COR-L47 (cell line): ENCODE results near the gene L3MBTL4.
"Not testable (repeated sequence)": the region's sequence is repeated elsewhere in the genome, so short reads cannot be mapped to it uniquely, and the experiment has no call there.

Source experiments
- DNase-seq: peaks from one replicate; lab custom pipeline; 2025; lab: John Stamatoyannopoulos, UW

Gene L3MBTL4

DNA sequence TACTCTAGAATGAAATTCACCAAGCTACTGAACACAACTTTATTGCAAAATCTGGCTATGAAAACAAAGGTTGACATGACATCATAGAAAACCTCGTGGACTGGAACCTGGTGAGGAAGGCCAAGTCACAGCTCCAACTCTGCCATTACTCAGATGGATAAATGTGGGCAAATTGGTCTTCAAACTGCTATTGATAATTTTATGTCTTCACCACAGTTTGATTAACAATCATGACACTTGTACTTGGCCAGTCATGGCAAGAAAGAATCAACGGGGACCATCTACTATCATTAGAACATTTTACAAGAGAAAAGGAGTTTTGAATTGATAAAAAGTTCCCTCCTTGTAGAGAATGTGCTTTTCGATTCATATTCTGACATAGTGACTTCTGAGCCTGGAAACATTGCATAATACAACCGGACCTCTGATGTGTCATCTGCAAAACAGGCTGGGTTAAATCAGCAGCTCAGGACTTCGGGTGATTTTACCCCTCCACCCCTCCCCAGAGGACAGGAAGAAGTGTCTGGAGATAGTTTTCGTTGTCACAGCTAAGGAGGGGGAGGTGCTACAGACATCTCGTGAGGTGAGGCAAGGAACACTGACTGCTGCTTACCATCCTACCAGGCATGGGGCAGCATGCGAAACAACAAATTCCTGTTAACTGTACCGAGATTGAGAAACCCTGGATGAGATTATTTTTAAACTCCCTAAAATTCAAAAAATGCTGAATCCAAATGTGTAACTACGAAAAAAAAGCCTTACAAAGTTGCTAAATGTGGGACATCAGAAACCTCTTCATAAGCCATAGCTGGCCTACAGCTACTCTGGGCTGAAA, 8.4 kb downstream of the L3MBTL4 start:
- DNase-seq = no peak

DNA sequence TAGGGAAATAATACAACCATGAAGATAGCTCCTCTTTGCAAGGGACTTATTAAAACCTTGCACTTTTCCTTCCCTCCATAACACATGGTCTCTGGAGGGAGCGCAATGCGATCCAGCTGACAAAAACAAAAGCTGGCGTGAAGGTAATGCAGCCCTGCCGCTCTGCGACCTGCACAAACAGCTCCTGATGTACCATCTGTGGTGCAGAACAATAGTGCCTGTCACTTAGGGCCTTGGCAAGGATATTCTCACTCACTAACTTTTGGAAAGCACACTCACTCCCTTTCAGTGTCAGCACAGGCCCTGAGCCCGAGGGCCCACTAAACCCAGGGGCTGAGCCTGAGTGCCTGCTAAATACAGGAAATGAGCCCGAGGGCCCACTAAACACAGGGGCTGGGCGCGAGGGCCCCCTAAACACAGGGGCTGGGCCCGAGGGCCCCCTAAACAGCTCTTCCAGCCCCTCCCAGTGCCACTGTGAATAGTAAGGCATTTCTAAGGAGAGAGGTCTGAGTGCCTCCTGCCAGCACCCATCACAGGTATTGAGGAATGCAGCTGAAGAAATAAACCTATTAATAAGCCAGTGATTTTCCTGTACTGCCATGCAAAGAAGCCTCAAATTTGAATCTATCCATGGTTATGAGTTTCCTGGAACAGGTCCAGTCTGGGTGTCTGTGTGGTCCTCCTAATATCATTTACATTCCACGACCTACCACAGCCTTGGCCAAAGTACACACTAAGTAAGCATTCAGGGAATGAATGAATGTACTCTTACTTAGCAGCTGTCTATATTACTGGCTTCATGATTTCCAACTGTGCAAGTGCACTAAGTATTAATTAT, 9.3 kb downstream of the L3MBTL4 start:
- peak; percentile 28 for DNase-seq

DNA sequence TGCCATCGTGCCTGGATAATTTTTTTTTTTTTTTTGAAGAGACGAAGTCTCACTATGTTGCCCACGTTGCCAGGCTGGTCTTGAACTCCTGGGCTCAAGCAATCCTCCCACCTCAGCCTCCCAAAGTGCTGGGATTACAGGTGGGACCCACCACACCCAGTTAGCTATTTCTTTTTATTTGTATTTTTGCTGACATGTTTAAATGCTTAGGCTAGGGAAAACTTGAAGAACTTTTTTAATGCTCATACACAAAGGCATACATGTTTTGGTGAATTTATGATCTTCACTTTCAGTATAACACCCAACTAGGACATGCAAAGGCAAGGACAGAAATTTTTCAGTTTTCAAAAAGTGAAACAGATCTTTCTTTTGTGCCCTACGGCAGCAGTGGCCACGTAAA, 9.9 kb downstream of the L3MBTL4 start:
- no peak for DNase-seq

DNA sequence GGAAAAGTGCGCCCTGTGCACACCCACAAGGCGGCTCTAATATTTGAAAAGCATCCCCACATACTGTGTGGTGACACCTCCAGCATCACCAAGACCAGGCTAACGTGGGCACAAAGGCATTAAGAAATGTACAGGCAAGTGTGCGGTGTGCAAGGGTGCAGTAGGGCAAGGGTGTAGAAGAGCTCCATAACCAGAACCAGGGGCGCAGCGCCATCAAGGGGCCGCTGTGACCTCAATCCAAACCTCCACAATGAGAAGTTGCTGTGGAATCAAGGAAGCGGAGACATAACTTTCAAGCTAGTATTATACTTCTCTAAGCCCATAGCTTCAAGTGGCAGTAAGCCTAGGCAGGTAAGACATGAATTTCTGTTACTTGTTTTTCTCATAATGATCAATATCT, 13.0 kb downstream of the L3MBTL4 start:
- no peak for DNase-seq

DNA sequence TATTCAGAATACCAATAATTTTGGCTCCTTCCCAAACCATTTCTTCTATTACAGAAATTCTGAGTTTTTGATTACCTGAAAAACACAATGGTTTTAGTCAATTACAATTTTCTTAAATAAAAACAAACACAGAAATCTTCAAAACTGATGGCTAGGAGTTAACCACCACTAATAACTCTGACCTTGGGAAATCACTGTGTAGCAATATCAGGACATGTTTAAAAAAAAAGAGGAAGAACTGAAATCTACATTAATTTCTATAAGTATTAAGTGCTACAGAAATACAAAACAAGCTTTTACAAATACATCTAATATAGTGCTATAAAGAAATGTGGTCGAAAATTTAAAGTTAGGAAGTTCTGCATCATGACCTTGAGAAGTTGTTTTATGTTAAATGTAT, 14.9 kb downstream of the L3MBTL4 start:
- no peak for DNase-seq

DNA sequence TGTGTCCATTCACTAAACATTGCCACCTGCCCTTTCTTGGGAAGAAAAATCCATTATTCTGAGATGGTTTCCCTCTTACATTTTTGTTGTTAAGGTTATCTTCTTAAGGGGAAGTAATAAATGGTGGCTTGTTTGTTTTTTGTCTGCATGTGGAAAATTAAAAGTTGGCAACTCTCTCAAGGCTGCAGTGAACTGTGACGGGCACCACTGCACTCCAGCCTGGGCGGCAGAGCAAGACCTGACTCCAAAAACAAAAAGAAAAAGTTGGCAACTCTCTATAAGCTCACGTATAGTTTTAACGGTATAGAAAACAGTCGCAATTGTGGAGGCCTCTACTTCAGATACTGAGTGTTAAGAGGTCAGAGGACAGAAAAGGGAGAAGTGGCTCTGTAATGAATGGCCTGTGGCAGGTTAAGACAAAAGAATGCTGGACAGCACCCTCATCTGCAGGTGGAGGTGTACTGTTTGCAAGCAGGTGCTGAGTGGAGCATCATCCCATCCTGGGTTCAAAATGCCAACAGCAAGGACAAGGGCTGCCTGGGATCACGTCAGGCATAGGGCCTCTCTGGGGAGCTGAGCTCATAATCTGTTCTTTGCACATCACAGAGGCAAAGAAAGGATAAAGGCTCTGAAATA, 16.7 kb downstream of the L3MBTL4 start:
- no peak for DNase-seq

DNA sequence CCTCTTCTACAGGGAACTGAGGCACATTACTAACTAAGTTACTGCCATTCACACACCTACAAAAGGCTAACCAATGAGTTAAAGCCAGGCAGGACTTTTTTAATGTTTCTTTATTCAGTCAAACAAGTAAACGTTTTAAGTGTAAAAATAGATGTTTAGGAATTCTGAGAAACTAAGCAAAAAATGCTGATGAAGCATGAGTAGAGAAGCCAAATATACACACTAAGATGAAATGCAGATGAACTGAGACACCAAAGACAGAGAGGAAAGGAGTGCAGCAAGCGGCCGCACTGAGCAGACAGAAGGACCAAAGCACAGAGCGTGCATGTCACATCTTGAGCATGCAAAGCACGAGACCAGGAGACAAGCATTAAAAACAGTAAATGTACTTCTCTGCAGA, 17.9 kb downstream of the L3MBTL4 start:
- DNase-seq = no peak

DNA sequence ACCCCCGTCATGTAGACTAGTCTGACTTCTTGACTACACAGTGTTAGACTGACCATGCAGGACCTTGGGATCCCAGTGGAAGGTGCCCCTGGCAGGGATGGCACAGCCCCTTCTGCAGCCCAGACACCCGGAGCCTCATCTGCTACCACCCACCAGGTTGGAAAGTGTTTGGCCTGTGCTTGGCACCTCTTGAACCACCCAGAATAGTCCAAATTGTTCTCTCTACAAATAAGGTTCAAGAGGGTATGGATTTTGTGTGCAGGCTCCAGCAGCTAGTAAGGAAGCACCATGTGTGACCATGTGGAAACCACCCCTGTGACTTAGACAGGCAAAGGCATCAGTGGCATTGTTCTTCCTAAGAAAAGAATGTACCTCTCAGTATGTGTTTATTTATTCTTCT, 18.4 kb downstream of the L3MBTL4 start:
- no peak for DNase-seq

DNA sequence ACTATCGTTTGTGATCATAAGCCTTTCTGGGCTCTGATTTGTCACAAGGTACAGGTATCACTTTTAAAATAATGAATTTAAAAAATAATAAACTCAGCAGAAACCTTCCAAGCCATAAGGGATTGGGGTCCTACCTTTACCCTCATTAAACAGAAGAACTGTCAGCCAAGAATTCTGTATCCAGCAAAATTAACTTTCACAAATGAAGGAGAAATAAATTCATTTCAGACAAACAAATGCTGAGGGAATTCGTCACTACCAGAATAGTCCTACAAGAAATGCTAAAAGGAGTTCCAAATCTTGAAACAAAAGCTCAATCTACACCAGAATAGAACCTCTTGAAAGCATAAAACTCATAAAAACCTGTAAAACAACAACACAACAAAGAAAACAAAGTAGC, 25.7 kb downstream of the L3MBTL4 start:
- DNase-seq = no peak

DNA sequence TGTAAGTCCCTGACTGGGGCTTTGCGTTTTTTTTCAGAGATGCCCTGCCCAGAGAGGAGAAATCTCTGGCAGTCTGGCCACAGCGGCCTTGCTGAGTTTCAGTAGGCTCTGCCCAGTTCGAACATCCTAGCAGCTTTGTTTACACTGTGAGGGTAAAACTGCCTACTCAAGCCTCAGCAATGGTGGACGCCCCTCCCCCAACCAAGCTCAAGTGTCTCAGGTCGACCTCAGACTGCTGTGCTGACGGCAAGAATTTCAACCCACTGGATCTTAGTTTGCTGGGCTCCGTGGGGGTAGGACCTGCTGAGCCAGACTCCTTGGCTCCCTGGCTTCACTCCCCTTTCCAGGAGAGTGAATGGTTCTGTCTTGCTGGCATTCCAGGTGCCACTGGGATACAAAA, 31.7 kb downstream of the L3MBTL4 start:
- DNase-seq = no peak

DNA sequence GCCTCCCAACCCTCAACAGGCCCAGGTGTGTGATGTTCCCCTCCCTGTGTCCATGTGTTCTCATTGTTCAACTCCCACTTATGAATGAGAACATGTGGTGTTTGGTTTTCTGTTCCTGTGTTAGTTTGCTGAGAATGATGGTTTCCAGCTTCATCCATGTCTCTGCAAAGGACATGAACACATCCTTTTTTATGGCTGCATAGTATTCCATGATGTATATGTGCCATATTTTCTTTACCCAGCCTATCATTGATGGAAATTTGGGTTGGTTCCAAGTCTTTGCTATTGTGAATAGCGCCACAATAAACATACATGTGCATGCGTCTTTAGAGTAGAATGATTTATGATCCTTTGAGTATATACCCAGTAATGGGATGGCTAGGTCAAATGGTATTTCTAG, 37.2 kb downstream of the L3MBTL4 start:
- not testable (repeated sequence) for DNase-seq

DNA sequence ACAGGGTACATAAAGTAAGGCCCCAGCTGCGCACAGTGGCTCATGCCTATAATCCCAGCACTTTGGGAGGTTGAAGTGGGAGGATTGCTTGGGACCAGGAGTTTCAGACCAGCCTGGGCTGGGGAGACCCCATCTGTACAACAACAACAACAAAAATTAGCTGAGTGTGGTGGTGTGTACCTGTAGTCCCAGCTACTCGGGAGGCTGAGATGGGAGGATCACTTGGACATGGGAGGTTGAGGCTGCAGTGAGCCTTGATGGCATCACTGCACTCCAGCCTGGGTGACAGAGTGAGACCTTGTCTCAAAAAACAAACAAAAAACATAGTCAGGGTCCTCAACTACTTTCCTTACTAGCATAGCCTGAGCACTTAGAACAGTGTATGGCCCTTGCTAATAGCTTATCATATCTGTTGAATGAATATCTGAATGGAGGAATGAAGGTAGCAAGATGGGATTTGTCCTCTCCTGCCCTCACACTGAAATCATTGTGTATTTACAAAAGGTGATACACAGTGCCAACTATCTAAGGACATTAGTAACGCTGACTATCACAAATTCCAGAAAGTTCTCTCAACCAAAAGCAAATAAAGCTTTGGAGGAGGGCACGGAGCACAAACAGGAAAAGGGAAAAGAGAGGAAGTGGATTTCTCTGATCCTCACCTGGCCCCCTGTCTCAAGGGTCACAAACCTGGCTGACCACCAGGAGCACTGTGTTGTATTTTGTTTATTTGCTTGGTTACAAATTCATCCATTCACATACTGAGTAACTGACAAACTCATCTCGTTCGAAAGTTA, 38.1 kb downstream of the L3MBTL4 start:
- no peak for DNase-seq

DNA sequence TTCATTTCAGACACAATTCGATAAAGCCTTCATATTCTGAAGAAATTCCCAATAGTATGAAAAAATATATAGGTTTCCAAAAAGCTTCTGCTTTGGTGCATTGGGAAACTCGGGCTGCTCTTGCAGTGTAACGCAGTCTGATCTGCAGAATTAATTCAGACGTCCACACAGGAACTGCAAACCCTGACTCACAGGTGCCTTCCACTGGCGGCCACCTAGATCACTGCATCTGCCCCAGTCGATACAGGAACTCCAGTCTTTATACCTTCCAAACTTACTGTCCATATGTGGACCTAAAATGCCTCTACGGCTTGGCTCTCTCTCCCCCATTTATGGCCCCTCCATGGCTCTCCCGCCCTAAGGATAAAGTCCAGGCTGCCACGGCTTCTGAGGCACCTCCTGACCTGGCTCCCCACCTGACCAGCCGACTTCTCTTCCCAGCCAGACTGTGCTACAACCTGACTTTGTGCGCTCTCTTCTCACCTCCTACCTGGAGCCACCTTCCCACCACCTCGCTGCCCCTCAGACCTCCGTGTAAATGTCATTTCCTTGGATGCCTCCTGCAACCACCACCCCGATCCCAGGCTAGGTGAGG, 39.7 kb downstream of the L3MBTL4 start:
- no peak for DNase-seq

DNA sequence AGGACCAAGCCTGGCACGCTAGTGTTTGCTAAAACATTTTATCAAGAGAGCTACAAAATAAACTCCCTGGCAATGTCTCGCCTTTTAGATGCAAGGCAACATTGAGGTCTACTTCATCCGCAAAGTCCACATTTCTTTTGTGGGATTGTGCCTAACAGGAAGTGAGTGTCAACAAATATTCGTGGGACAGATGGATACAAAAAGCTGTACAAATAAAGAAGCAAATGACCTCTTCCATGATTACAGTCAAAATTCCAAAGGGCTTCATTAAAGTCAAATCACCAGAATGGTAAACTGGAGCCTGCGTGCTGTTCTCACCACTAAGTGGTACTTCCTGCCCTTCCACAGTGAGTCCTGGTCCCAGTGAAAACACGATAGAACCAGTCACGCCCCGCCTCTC, 40.4 kb downstream of the L3MBTL4 start:
- DNase-seq = peak; percentile 20

DNA sequence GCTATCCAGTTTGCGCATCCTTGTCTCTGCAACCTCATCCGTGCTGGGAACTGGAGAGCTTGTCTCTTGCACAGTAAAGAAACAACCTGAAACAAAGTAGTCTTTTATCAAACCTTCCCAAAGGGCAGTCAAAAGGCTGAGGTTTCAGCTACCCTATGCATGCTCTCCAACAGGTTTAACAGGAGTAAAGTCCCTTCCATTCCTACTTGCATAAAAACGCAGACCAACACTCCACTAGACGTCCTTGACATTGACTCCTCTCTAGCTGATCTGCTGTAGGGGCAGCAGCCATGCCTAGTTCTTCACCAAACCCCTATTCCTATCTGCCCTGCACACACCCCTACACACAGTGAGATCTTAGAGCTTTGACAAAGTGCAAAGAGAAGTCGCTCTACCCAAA, 41.5 kb downstream of the L3MBTL4 start:
- no peak for DNase-seq

DNA sequence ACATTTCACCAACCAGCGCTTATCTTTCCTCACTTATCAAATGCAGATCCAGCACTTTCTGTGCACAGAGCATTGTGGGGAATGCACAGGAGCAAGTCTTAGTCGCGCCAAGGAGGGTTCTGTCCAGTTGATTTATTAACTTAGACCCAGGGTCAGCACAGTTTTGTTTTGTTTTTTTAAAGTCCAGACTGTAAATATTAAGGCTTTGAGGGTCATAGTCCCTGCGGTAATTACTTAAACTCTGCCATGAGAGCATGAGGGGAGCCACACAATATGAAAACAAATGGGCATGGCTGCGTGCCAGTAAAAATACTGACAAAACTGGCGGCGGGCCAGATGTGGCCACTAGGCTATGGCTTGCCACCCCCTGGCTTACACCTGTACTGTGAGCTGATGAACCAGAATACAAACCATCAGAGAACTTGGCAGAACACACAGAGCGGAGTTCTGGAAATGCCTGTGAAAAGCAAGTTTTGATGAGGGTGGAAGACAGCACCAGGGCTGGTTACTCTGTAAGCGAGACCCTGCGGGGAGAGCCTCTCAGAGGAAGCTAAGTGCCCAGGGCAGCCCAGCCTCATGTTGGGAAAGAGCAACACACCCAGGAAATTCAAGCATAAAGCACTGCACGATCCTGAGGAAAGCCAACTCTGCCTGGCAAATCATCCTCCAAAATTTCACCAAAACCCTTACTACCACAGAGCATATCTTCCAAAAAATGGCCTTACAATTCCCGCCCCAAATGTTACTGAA, 43.6 kb downstream of the L3MBTL4 start:
- DNase-seq = peak; percentile 99

DNA sequence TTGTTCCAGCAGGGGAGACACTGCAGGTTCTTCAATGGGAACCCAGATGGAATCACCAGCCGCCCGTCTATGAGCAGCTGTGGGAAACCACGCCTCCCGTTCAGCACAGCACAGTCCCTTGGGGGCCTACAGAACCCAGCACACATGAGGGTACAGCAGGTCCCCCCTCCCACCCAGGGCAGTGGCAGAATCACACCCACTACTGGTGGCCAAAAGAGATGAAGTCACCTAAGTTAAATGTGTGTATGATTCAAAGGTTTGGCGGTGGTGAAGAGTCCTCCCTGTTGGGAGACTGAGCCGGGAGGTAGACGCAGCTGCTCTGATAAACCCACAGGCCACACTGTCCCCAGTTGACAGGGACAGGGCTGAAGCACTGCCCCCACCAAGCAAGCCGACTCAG, 44.3 kb downstream of the L3MBTL4 start:
- peak; percentile 41 for DNase-seq

DNA sequence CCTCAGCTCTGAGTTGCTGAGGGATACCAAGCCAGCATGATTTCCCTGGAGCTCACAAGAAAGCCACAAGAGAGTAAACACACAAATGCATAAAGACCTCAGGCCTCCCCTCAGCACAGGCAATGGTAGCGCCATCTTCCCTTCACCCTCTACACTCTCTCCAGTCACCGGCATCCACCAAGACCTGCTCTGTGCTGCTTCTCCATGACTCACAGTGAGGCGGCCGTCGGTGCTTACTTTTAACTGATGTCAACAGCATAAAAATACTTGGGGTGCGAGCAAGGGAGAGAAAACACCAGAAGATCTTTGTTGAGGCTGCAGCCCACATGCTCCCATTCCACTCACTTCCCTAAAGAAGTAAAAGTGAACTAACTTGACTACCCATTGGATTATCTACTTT, 46.7 kb downstream of the L3MBTL4 start:
- no peak for DNase-seq

DNA sequence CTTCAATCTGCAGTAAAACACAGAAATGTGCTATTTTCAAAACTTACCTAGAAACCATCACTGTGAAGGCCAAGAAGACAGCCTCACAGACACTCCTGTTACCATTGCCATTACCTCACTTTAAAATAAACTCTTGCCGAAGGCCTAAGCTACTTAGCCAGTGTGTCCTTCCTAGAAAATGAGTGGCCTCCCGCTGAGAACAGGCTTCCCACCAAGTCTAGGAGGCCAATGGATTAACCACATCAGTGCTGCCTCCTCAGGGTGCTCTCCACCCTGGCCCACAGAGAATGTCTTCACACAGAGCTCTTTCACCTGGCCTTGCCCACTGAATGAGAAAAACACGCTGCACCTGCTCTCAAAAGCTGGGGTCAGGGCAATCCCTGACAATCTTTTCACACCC, 47.5 kb downstream of the L3MBTL4 start:
- no peak for DNase-seq

DNA sequence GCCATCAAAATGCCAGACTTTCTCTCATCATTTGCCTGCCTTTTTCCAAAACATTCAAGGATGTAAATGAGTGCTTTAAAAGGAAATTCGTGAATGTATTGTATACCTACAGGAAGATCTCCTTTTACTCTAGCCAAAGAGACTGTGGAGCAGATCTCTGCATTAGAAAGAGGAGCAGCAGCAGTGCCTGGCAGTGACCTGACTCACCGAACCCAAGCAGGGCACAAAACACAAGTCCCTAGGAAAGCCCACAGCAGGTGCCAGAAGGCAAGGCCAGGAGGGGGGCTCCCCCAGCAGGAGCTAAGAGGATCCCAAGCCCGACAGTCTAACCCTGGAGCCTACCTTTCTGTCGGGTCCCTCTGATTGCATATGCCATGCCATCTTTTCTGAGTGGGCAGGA, 47.9 kb downstream of the L3MBTL4 start:
- DNase-seq = no peak

DNA sequence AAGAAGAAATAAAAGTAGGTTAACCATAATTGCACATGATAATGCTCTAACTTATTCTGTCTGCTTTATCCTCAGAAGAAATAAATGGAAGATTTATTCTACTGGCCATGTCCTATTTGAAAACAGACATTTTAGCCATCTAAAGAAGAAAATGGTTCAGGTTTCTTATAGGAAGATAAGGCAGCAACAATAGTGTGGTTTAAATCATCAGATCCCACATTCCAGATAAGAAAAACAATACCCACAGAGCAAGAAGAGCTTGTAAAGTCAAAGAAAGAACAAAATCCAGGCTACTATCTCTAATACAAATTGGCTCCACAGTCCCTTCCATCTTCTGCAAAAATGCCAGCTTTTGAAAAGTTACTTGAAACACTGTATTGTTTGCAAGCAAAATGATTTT, 49.3 kb downstream of the L3MBTL4 start:
- no peak for DNase-seq
